Neural progenitor cell (in vitro differentiated cells): ENCODE measurements around the gene RBFOX2. TPM values are rescaled to one million over a fixed set of nuclear protein-coding genes. Genes with fewer than 3 reads are reported as not detected.

Experiments
- DNase-seq: peaks from one replicate; pipeline ENCODE4 v3.0.0-alpha.2; 2016; ENCODE audit warnings: low spot score
- H2AFZ ChIP-seq: fragments of 200-600 bp; sonication (generic); replicated peaks from 2 replicates; pipeline ENCODE4 v1.6.1; 2016; ENCODE audit warnings: antibody characterized with exemption
- H3F3A ChIP-seq: fragments of 200-600 bp; sonication (generic); 2 replicates; pipeline ENCODE4 v1.6.1; 2016; ENCODE audit warnings: antibody characterized with exemption, low read depth
- H3K27ac ChIP-seq: fragments of 200-600 bp; sonication (generic); 2 replicates; pipeline ENCODE4 v1.5.1; 2016; ENCODE audit warnings: mild to moderate bottlenecking
- H3K27me3 ChIP-seq: fragments of 200-600 bp; sonication (generic); 2 replicates; pipeline ENCODE4 v1.6.1; 2016; ENCODE audit warnings: mild to moderate bottlenecking, moderate library complexity
- H3K36me3 ChIP-seq: fragments of 200-600 bp; sonication (generic); 2 replicates; pipeline ENCODE4 v1.5.1; 2016
- H3K4me1 ChIP-seq: fragments of 200-600 bp; sonication (generic); 2 replicates; pipeline ENCODE4 v1.6.1; 2016; ENCODE audit warnings: mixed run types
- H3K4me2 ChIP-seq: fragments of 200-600 bp; sonication (generic); 2 replicates; pipeline ENCODE4 v1.6.1; 2016
- H3K4me3 ChIP-seq: fragments of 200-600 bp; sonication (generic); 2 replicates; pipeline ENCODE4 v1.5.1; 2016
- H3K79me2 ChIP-seq: fragments of 200-600 bp; sonication (generic); 2 replicates; pipeline ENCODE4 v1.6.1; 2016; ENCODE audit warnings: low read depth
- H3K9ac ChIP-seq: fragments of 200-600 bp; sonication (generic); 2 replicates; pipeline ENCODE4 v1.6.1; 2016
- H3K9me3 ChIP-seq: fragments of 200-600 bp; sonication (generic); 2 replicates; pipeline ENCODE4 v1.5.1; 2016; ENCODE audit warnings: low read depth
- H4K20me1 ChIP-seq: fragments of 200-600 bp; sonication (generic); 2 replicates; pipeline ENCODE4 v1.6.1; 2016; ENCODE audit warnings: low read depth
- H3K27ac Mint-ChIP-seq: 3 replicates; pipeline ENCODE4 v1.8.0; 2021; ENCODE audit warnings: mixed read lengths
- H3K27me3 Mint-ChIP-seq: 2 replicates; pipeline ENCODE4 v1.8.0; 2022; ENCODE audit warnings: low read depth, mild to moderate bottlenecking, inconsistent platforms, moderate library complexity, mixed read lengths; ENCODE audit not compliant: insufficient read depth
- H3K36me3 Mint-ChIP-seq: 3 replicates; pipeline ENCODE4 v1.8.0; 2021; ENCODE audit warnings: mixed read lengths
- H3K4me1 Mint-ChIP-seq: 3 replicates; pipeline ENCODE4 v1.8.0; 2021; ENCODE audit warnings: mixed read lengths
- H3K4me3 Mint-ChIP-seq: 3 replicates; pipeline ENCODE4 v1.8.0; 2021; ENCODE audit warnings: mild to moderate bottlenecking, moderate library complexity, mixed read lengths
- H3K9me3 Mint-ChIP-seq: 3 replicates; pipeline ENCODE4 v1.8.0; 2020; ENCODE audit warnings: mixed read lengths
- EZH2 ChIP-seq: fragments of 200-600 bp; sonication (generic); IDR thresholded peaks from 2 replicates; pipeline ENCODE4 v1.6.1; 2017; ENCODE audit warnings: antibody characterized with exemption, mild to moderate bottlenecking, moderate library complexity
- EZH2phosphoT487 ChIP-seq: fragments of 200-600 bp; sonication (generic); IDR thresholded peaks from 2 replicates; pipeline ENCODE4 v1.6.1; 2017; ENCODE audit warnings: antibody characterized with exemption
- total RNA-seq: library from RNA; depleted of rRNA; stranded (reverse); fragments of >200 nt; gene quantifications from 2 replicates; pipeline ENCODE4 v1.2.3, GENCODE V29; 2015; ENCODE audit warnings: low replicate concordance
- TF ChIP-seq, protein P1 (sequence below): fragments of 200-600 bp; sonication (generic); IDR thresholded peaks from 2 replicates; pipeline ENCODE4 v1.5.1; 2017; ENCODE audit warnings: antibody characterized with exemption, mild to moderate bottlenecking

Gene RBFOX2
- total RNA-seq, 1 donor from 2014 or later, result 163 TPM

DNA sequence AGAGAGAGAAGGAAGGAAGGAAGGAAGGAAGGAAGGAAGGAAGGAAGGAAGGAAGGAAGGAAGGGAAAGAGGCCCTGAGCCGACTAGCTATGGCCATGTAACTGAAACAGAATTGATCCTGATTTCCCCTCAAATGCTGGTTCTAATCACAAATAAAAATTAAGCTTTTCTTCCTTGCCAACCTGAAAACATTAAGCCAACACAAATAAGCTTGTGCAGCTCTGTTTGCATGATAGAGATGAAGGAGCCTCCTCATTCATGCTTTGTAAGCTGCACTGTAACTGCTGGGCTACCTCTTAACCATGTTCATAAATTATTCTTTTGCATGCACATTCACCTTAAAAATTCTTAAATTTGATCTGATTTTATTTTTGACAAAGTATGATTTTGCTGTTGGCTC, 338.6 kb downstream of the RBFOX2 start:
- Histone ChIP-seq H3K9ac (no peak overlapping the region), H3K36me3 (no peaks in the 10 kb centered on the region), H4K20me1 (no peaks in the 10 kb centered on the region), H3K4me1 (no peaks in the 10 kb centered on the region), H3K27me3 (peaks cover 15% of the 10 kb centered on the region), H2AFZ (no peak overlapping the region), H3K4me2 (no peak overlapping the region), H3F3A (no peaks in the 10 kb centered on the region), H3K27ac (no peak overlapping the region), H3K9me3 (no peaks in the 10 kb centered on the region), H3K4me3 (no peak overlapping the region), H3K79me2 (no peaks in the 10 kb centered on the region)
- no peak for DNase-seq
- Mint-ChIP-seq H3K9me3 (no peaks in the 10 kb centered on the region), H3K4me1 (no peaks in the 10 kb centered on the region), H3K36me3 (no peaks in the 10 kb centered on the region), H3K27ac (no peak overlapping the region), H3K27me3 (peaks cover 5% of the 10 kb centered on the region), H3K4me3 (no peak overlapping the region)
- TF ChIP-seq, protein P1, sequence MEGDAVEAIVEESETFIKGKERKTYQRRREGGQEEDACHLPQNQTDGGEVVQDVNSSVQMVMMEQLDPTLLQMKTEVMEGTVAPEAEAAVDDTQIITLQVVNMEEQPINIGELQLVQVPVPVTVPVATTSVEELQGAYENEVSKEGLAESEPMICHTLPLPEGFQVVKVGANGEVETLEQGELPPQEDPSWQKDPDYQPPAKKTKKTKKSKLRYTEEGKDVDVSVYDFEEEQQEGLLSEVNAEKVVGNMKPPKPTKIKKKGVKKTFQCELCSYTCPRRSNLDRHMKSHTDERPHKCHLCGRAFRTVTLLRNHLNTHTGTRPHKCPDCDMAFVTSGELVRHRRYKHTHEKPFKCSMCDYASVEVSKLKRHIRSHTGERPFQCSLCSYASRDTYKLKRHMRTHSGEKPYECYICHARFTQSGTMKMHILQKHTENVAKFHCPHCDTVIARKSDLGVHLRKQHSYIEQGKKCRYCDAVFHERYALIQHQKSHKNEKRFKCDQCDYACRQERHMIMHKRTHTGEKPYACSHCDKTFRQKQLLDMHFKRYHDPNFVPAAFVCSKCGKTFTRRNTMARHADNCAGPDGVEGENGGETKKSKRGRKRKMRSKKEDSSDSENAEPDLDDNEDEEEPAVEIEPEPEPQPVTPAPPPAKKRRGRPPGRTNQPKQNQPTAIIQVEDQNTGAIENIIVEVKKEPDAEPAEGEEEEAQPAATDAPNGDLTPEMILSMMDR, result no peak
- TF ChIP-seq EZH2phosphoT487 (no peak), EZH2 (no peak)

DNA sequence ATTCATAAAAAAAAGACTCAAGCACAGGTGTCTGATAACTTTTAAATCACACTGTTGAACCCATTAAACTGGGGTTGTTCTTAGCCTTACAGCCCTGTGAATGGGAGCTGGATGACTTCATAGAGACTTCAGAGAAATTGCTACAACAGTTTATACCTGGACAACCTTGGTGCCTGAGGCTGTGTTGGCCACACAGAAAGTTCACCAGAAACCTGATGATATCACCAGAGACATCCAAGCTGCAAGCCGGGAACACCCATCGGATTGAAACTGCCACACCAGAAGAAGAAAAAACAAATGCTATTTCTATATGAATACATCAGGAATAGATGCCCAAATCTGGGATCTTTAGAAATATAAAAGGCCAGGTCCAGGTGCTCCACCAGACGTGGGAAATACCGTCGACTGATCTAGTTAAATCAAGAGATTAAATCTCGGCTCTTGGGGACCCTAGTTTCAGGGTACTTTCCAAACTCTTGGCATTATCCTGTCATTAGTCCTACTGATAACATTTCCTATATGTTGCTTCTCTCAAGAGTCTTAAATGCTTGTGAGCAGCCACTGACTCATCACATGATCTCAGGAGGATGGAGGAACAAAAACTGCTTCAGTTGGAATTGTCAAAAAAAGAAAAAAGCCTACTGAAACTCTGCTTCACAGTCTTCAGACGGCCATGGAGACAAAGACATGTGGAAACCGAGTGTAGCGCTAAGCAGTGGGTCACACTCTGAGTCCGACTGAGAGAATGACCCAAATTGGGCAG, 339.5 kb downstream of the RBFOX2 start:
- Histone ChIP-seq H3K4me3 (no peak overlapping the region), H3K4me2 (no peak overlapping the region), H3K79me2 (no peaks in the 10 kb centered on the region), H4K20me1 (no peaks in the 10 kb centered on the region), H3K36me3 (no peaks in the 10 kb centered on the region), H2AFZ (no peak overlapping the region), H3K27me3 (peaks cover 14% of the 10 kb centered on the region), H3K4me1 (no peaks in the 10 kb centered on the region), H3K27ac (no peak overlapping the region), H3K9ac (no peak overlapping the region), H3F3A (no peaks in the 10 kb centered on the region), H3K9me3 (no peaks in the 10 kb centered on the region)
- no peaks in the 10 kb centered on the region for H3K4me1 Mint-ChIP-seq
- no peak overlapping the region for H3K27ac Mint-ChIP-seq
- H3K4me3 Mint-ChIP-seq, result no peak overlapping the region
- H3K36me3 Mint-ChIP-seq, result no peaks in the 10 kb centered on the region
- DNase-seq, result no peak
- no peak for TF ChIP-seq EZH2
- no peak for TF ChIP-seq EZH2phosphoT487
- TF ChIP-seq, protein P1, result no peak
- peaks cover 5% of the 10 kb centered on the region for H3K27me3 Mint-ChIP-seq
- H3K9me3 Mint-ChIP-seq, result no peaks in the 10 kb centered on the region

Other genes starting within 250 kb of the RBFOX2 start
- gene APOL3, start 131.9 kb upstream of the RBFOX2 start, total RNA-seq, result not detected in 2 replicates
- gene APOL4, start 173.0 kb upstream of the RBFOX2 start, total RNA-seq, result 0.56 and 0.82 TPM in 2 replicates
- gene APOL2, start 210.7 kb upstream of the RBFOX2 start, total RNA-seq, result 10.9 and 12.8 TPM in 2 replicates
- not detected in 2 replicates for gene APOL1, start 224.3 kb upstream of the RBFOX2 start, total RNA-seq